GM23338 (cell line): Measurements from ENCODE around the gene ZNF566. TPM values are rescaled to one million over a fixed set of nuclear protein-coding genes. Genes with fewer than 3 reads are reported as not detected.
A peak's percentile ranks its signal among the peaks of the same experiment; 100 is the strongest.

Experiments used
- ATAC-seq: fragments of 200-7000 bp; cut with Tn5 transposase; 3 replicates; pipeline ENCODE4 v1.9.1; 2020
- DNase-seq: peaks from one replicate; pipeline ENCODE4 v3.0.0-alpha.2; 2015; ENCODE audit warnings: low spot score
- H2AFZ ChIP-seq: fragments of 200-600 bp; sonication (generic); 2 replicates; pipeline ENCODE4 v1.8.0; 2016; ENCODE audit warnings: antibody characterized with exemption, mild to moderate bottlenecking, moderate library complexity
- H3F3A ChIP-seq: fragments of 200-600 bp; sonication (generic); replicated peaks from 2 replicates; pipeline ENCODE4 v1.8.0; 2017; ENCODE audit warnings: antibody characterized with exemption, mixed run types, low read depth
- H3K27ac ChIP-seq: fragments of 200-600 bp; sonication (generic); 2 replicates; pipeline ENCODE4 v1.6.1; 2016; ENCODE audit warnings: low read depth
- H3K27me3 ChIP-seq: fragments of 200-600 bp; sonication (generic); 2 replicates; pipeline ENCODE4 v1.8.0; 2016; ENCODE audit warnings: mild to moderate bottlenecking, mixed run types, moderate library complexity; ENCODE audit not compliant: insufficient read depth
- H3K36me3 ChIP-seq: fragments of 200-600 bp; sonication (generic); 2 replicates; pipeline ENCODE4 v1.8.0; 2016; ENCODE audit warnings: mild to moderate bottlenecking; ENCODE audit not compliant: insufficient read depth
- H3K4me1 ChIP-seq: fragments of 200-600 bp; sonication (generic); 2 replicates; pipeline ENCODE4 v1.8.0; 2016; ENCODE audit warnings: mild to moderate bottlenecking, moderate library complexity; ENCODE audit not compliant: insufficient read depth
- H3K4me2 ChIP-seq: fragments of 200-600 bp; sonication (generic); 2 replicates; pipeline ENCODE4 v1.7.1; 2017; ENCODE audit warnings: mixed run types
- H3K4me3 ChIP-seq: fragments of 200-600 bp; sonication (generic); 2 replicates; pipeline ENCODE4 v1.6.1; 2016; ENCODE audit warnings: mixed run types
- H3K79me2 ChIP-seq: fragments of 200-600 bp; sonication (generic); replicated peaks from 2 replicates; pipeline ENCODE4 v1.8.0; 2017; ENCODE audit warnings: mild to moderate bottlenecking; ENCODE audit not compliant: insufficient read depth
- H3K9me2 ChIP-seq: fragments of 200-600 bp; sonication (generic); 2 replicates; pipeline ENCODE4 v1.8.0; 2017; ENCODE audit not compliant: insufficient read depth
- H4K20me1 ChIP-seq: fragments of 200-600 bp; sonication (generic); replicated peaks from 2 replicates; pipeline ENCODE4 v1.8.0; 2017; ENCODE audit warnings: mild to moderate bottlenecking; ENCODE audit not compliant: insufficient read depth
- H3K27ac Mint-ChIP-seq: 2 replicates; pipeline ENCODE4 v1.8.0; 2020; ENCODE audit warnings: inconsistent platforms, mild to moderate bottlenecking, moderate library complexity, mixed read lengths
- H3K27me3 Mint-ChIP-seq: 3 replicates; pipeline ENCODE4 v1.8.0; 2022; ENCODE audit warnings: low read depth, mild to moderate bottlenecking, moderate library complexity, mixed read lengths, inconsistent platforms; ENCODE audit not compliant: insufficient read depth, poor library complexity
- H3K36me3 Mint-ChIP-seq: 3 replicates; pipeline ENCODE4 v1.8.0; 2021; ENCODE audit warnings: low read depth, mild to moderate bottlenecking, inconsistent platforms, moderate library complexity, mixed read lengths
- H3K4me1 Mint-ChIP-seq: 3 replicates; pipeline ENCODE4 v1.8.0; 2020; ENCODE audit warnings: mild to moderate bottlenecking, inconsistent platforms, mixed read lengths
- H3K4me3 Mint-ChIP-seq: 3 replicates; pipeline ENCODE4 v1.8.0; 2021; ENCODE audit warnings: moderate library complexity, mild to moderate bottlenecking, inconsistent platforms, mixed read lengths
- H3K9me3 Mint-ChIP-seq: 3 replicates; pipeline ENCODE4 v1.8.0; 2020; ENCODE audit warnings: moderate library complexity, mild to moderate bottlenecking, inconsistent platforms, mixed read lengths
- CREB1 ChIP-seq: fragments of 250-450 bp; sonication (Bioruptor Pico); IDR thresholded peaks from 2 replicates; pipeline ENCODE4 v1.5.0; 2020; ENCODE audit warnings: low read depth, mild to moderate bottlenecking, moderate library complexity
- CTCF ChIP-seq, 2 experiments: fragments of 200-600 bp in 1 of 2; sonication (generic) in 1 of 2; conservative IDR thresholded peaks; 2 replicates each; pipeline versions ENCODE4 v1.5.1 to v1.6.1; 2016 to 2017; ENCODE audit warnings: antibody characterized with exemption in 2 of 2, low read depth in 2 of 2, mild to moderate bottlenecking in 2 of 2, moderate library complexity in 1 of 2
- EZH2 ChIP-seq: fragments of 200-600 bp; sonication (generic); IDR thresholded peaks from one replicate; pipeline ENCODE4 v1.8.0; 2017; ENCODE audit warnings: antibody characterized with exemption, mild to moderate bottlenecking, low read depth; ENCODE audit not compliant: unreplicated experiment
- EZH2phosphoT487 ChIP-seq: fragments of 200-600 bp; sonication (generic); IDR thresholded peaks from one replicate; pipeline ENCODE4 v1.8.1; 2018; ENCODE audit warnings: antibody characterized with exemption; ENCODE audit not compliant: unreplicated experiment
- JUNB ChIP-seq: IDR thresholded peaks from one replicate; pipeline ENCODE4 v1.6.1; 2016; ENCODE audit warnings: antibody characterized with exemption; ENCODE audit not compliant: unreplicated experiment
- NANOG ChIP-seq: IDR thresholded peaks from 2 replicates; pipeline ENCODE4 v1.6.1; 2016; ENCODE audit warnings: antibody characterized with exemption, borderline replicate concordance
- POLR2AphosphoS5 ChIP-seq: IDR thresholded peaks from 2 replicates; pipeline ENCODE4 v1.6.1; 2016; ENCODE audit warnings: antibody characterized with exemption, low read depth
- STAT1 ChIP-seq: IDR thresholded peaks from one replicate; pipeline ENCODE4 v1.6.1; 2016; ENCODE audit warnings: antibody characterized with exemption; ENCODE audit not compliant: unreplicated experiment
- ZNF331 ChIP-seq: fragments of 250-450 bp; sonication (Bioruptor Pico); IDR thresholded peaks from 2 replicates; pipeline ENCODE4 v1.5.0; 2020; ENCODE audit warnings: low read depth, mild to moderate bottlenecking, moderate library complexity
- polyA plus RNA-seq: library from polyadenylated mRNA; unstranded; fragments of >200 nt; fragmentation: Nextera tagmentation; extraction: Ambion mirVana; gene quantifications from 2 replicates; pipeline ENCODE4 v1.2.1, GENCODE V29; 2016
- total RNA-seq: library from RNA; depleted of rRNA; stranded (reverse); fragments of >200 nt; shearing (Covaris generic); gene quantifications from 2 replicates; pipeline ENCODE4 v1.2.3, GENCODE V29; 2014
- TF ChIP-seq, protein P1 (sequence below): IDR thresholded peaks from 2 replicates; pipeline ENCODE4 v1.6.1; 2016; ENCODE audit warnings: antibody characterized with exemption
- TF ChIP-seq, protein P2 (sequence below): IDR thresholded peaks from one replicate; pipeline ENCODE4 v1.6.1; 2018; ENCODE audit warnings: antibody characterized with exemption; ENCODE audit not compliant: unreplicated experiment

The ZNF566 gene
- total and polyA plus RNA-seq, 2 experiments from 2014 or later: 11.9 to 18.0 TPM

DNA sequence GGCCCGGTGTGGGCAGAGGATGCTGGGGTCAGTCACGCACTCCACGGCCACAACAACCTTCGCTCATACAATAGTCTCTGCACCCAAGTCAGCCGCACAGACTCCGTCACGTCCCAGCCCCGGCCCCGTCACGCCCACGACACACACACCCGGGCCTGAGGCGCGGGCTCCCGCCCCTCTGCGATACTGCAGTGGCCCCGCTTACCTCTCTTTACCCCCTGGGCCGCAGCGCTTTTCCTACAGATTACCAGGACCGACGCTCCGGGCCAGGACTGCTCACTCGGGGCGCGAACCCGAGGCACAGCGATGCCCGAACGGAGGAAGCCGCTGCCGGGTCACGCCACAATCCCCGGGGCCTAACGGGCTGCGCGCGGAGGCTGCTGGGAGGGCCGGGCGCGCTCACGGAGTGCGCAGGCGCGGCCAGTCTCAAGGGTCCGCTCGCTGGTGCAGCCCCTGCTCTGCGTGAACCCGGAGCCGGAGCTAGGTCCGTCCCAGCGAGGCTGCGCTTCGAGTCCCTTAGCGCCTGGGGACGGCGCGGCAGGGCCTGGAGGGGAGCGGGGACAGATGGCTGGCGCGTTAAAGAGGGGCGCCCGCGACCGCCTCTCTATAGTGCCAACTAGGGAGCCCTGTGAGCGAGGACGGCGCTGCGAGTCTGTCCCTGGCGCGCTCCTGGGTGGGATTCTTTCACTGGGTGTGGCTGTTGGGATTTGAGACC, 70.9 kb downstream of the ZNF566 start, which contains the start of gene ZFP82:
TSS of gene ZFP82 (minus strand) at position 358 of the 715 bp plus-strand sequence. CDS start 8,855 bp downstream, outside the sequence.
- peak; percentile 95 for DNase-seq
- peak within 1 kb of the TSS; percentile 94 for H3K4me3 Mint-ChIP-seq
- peaks cover 46% of the 10 kb centered on the region for H3K79me2 ChIP-seq
- H3K27me3 Mint-ChIP-seq: peaks cover 37% of the 10 kb centered on the region
- no peak within 1 kb of the TSS for H3K27ac ChIP-seq
- H3K9me2 ChIP-seq: no peaks in the 10 kb centered on the region
- no peak for TF ChIP-seq ZNF331
- TF ChIP-seq POLR2AphosphoS5: peak; percentile 90
- H3K36me3 ChIP-seq: no peaks in the 10 kb centered on the region
- peaks cover 2% of the 10 kb centered on the region; the same call in 1 of the 2 replicates for H4K20me1 ChIP-seq
- peak; percentile 84 for ATAC-seq
- H3K9me3 Mint-ChIP-seq: no peaks in the 10 kb centered on the region
- peak within 1 kb of the TSS; percentile 86 for H3K27ac Mint-ChIP-seq
- peaks cover 48% of the 10 kb centered on the region for H3K27me3 ChIP-seq
- H2AFZ ChIP-seq: peak within 1 kb of the TSS; percentile 92
- no peaks in the 10 kb centered on the region; the same call in 1 of the 2 replicates for H3F3A ChIP-seq
- peak within 1 kb of the TSS; percentile 88 for H3K4me3 ChIP-seq
- H3K4me1 Mint-ChIP-seq: peaks cover 16% of the 10 kb centered on the region; the same call in 2 of the 3 replicates
- peak within 1 kb of the TSS; percentile 73 for H3K4me2 ChIP-seq
- peaks cover 16% of the 10 kb centered on the region for H3K36me3 Mint-ChIP-seq
- H3K4me1 ChIP-seq: peaks cover 9% of the 10 kb centered on the region

- no peaks in the 10 kb centered on the region for H3K9me2 ChIP-seq
- H3K27me3 Mint-ChIP-seq: peaks cover 37% of the 10 kb centered on the region
- H3K4me3 Mint-ChIP-seq: peak overlapping the region; percentile 94
- H3K4me1 ChIP-seq: peaks cover 9% of the 10 kb centered on the region
- peak overlapping the region; percentile 73 for H3K4me2 ChIP-seq
- H3K36me3 Mint-ChIP-seq: peaks cover 22% of the 10 kb centered on the region
- H3K4me3 ChIP-seq: peak overlapping the region; percentile 88
- ATAC-seq (peak; percentile 16), DNase-seq (peak; percentile 45)
- H3K27ac Mint-ChIP-seq: peak overlapping the region; percentile 86
- peaks cover 8% of the 10 kb centered on the region; the same call in 1 of the 2 replicates for H4K20me1 ChIP-seq
- H3K4me1 Mint-ChIP-seq: peaks cover 16% of the 10 kb centered on the region; the same call in 2 of the 3 replicates
- H3K27me3 ChIP-seq: peaks cover 42% of the 10 kb centered on the region
- H3K79me2 ChIP-seq: peaks cover 53% of the 10 kb centered on the region
- TF ChIP-seq EZH2 (no peak), STAT1 (no peak), CREB1 (CRISPR knock-in tag) (no peak)
- TF ChIP-seq, protein P1, sequence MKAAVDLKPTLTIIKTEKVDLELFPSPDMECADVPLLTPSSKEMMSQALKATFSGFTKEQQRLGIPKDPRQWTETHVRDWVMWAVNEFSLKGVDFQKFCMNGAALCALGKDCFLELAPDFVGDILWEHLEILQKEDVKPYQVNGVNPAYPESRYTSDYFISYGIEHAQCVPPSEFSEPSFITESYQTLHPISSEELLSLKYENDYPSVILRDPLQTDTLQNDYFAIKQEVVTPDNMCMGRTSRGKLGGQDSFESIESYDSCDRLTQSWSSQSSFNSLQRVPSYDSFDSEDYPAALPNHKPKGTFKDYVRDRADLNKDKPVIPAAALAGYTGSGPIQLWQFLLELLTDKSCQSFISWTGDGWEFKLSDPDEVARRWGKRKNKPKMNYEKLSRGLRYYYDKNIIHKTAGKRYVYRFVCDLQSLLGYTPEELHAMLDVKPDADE: no peak
- no peaks in the 10 kb centered on the region for H3K36me3 ChIP-seq
- peak overlapping the region; percentile 92 for H2AFZ ChIP-seq
- no peak overlapping the region for H3K27ac ChIP-seq
- no peaks in the 10 kb centered on the region for H3K9me3 Mint-ChIP-seq
- no peaks in the 10 kb centered on the region; the same call in 1 of the 2 replicates for H3F3A ChIP-seq
Measured at GRCh38 chr19:36417752-36418286, 71.5 kb downstream of the ZNF566 start.

DNA sequence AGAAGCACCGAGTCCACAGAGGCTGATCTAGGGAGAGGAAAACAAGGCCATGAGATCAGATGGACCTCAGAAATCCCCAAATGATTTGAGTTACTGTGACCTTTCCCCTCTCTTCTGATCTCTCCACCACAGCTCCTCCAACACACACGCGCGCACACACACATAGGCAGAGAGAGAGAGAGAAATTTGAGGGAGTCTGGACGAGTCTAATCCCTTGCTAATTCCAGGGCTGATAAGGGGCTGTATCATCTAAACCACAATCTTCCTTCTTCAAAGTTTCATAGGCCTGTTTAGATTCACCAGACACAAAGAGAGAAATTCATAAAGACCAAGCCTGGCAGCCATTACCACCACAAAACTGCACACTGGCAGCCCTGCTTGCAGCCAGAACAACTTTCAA, 79.5 kb downstream of the ZNF566 start:
- Histone ChIP-seq H3K27ac (no peak overlapping the region), H3K4me2 (no peak overlapping the region), H2AFZ (no peak overlapping the region), H3F3A (no peaks in the 10 kb centered on the region), H3K36me3 (peaks cover 36% of the 10 kb centered on the region), H3K27me3 (no peaks in the 10 kb centered on the region), H3K9me2 (no peaks in the 10 kb centered on the region), H3K4me1 (no peaks in the 10 kb centered on the region), H4K20me1 (peaks cover 11% of the 10 kb centered on the region; the same call in 1 of the 2 replicates), H3K79me2 (peaks cover 57% of the 10 kb centered on the region), H3K4me3 (no peak overlapping the region)
- DNase-seq (no peak), ATAC-seq (no peak)
- Mint-ChIP-seq H3K27me3 (peaks cover 6% of the 10 kb centered on the region), H3K4me1 (no peaks in the 10 kb centered on the region), H3K36me3 (peaks cover 61% of the 10 kb centered on the region), H3K27ac (no peak overlapping the region), H3K4me3 (no peak overlapping the region), H3K9me3 (no peaks in the 10 kb centered on the region)
- TF ChIP-seq CTCF (conservative IDR thresholded peaks at IDR 0.05; ENCODE audit: low read depth in 2 of 2): no peak
- TF ChIP-seq STAT1: no peak
- TF ChIP-seq, protein P2, sequence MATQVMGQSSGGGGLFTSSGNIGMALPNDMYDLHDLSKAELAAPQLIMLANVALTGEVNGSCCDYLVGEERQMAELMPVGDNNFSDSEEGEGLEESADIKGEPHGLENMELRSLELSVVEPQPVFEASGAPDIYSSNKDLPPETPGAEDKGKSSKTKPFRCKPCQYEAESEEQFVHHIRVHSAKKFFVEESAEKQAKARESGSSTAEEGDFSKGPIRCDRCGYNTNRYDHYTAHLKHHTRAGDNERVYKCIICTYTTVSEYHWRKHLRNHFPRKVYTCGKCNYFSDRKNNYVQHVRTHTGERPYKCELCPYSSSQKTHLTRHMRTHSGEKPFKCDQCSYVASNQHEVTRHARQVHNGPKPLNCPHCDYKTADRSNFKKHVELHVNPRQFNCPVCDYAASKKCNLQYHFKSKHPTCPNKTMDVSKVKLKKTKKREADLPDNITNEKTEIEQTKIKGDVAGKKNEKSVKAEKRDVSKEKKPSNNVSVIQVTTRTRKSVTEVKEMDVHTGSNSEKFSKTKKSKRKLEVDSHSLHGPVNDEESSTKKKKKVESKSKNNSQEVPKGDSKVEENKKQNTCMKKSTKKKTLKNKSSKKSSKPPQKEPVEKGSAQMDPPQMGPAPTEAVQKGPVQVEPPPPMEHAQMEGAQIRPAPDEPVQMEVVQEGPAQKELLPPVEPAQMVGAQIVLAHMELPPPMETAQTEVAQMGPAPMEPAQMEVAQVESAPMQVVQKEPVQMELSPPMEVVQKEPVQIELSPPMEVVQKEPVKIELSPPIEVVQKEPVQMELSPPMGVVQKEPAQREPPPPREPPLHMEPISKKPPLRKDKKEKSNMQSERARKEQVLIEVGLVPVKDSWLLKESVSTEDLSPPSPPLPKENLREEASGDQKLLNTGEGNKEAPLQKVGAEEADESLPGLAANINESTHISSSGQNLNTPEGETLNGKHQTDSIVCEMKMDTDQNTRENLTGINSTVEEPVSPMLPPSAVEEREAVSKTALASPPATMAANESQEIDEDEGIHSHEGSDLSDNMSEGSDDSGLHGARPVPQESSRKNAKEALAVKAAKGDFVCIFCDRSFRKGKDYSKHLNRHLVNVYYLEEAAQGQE: no peak
- TF ChIP-seq EZH2phosphoT487: no peak
- TF ChIP-seq JUNB: no peak
- no peak for TF ChIP-seq NANOG
